ENCODE data around the gene CATSPERD. TPM values are rescaled to one million over a fixed set of nuclear protein-coding genes. Genes with fewer than 3 reads are reported as not detected.

CATSPERD gene
- total and polyA plus RNA-seq, 9 donors, result 0.67 to 4.5 TPM; not detected in 7

GRCh38 chr19:5818594-5818993, 98.2 kb downstream of the CATSPERD start:
- Histone ChIP-seq H3K27me3 (no peaks in the 10 kb centered on the region), H3K27ac (no peak overlapping the region), H3K4me3 (no peak overlapping the region), H3K36me3 (no peaks in the 10 kb centered on the region), H3K9me3 (no peaks in the 10 kb centered on the region), H3K4me1 (ENCODE audit: insufficient read depth) (peaks cover 1% of the 10 kb centered on the region)
- no peak for TF ChIP-seq EP300 (IDR thresholded peaks at IDR 0.05)
- TF ChIP-seq POLR2A (IDR thresholded peaks at IDR 0.05), result no peak
- TF ChIP-seq CTCF (IDR thresholded peaks at IDR 0.05), result no peak
- 61 to 78% (median 67%) methylated on average over 10 of the region's 10 CpGs for WGBS, 3 donors
- DNase-seq, result no peak
- intact Hi-C loops (cut with DNase I), result no loop called here

GRCh38 chr19:5820785-5821184, 100.3 kb downstream of the CATSPERD start:
- 20 to 28% (median 20%) methylated on average over 6 of the region's 6 CpGs for WGBS, 3 donors
- Histone ChIP-seq H3K36me3 (no peaks in the 10 kb centered on the region), H3K9me3 (no peaks in the 10 kb centered on the region), H3K4me3 (no peak overlapping the region), H3K27ac (no peak overlapping the region), H3K4me1 (ENCODE audit: insufficient read depth) (peaks cover 1% of the 10 kb centered on the region), H3K27me3 (no peaks in the 10 kb centered on the region)
- TF ChIP-seq CTCF (IDR thresholded peaks at IDR 0.05) (no peak), EP300 (IDR thresholded peaks at IDR 0.05) (no peak), POLR2A (IDR thresholded peaks at IDR 0.05) (no peak)
- intact Hi-C loops (cut with DNase I), result no loop called here
- no peak for DNase-seq

GRCh38 chr19:5821521-5822180, 101.2 kb downstream of the CATSPERD start:
- intact Hi-C loops (cut with DNase I), result no loop called here
- Histone ChIP-seq H3K9me3 (no peaks in the 10 kb centered on the region), H3K27me3 (no peaks in the 10 kb centered on the region), H3K36me3 (no peaks in the 10 kb centered on the region), H3K4me1 (ENCODE audit: insufficient read depth) (peaks cover 1% of the 10 kb centered on the region), H3K4me3 (no peak overlapping the region), H3K27ac (no peak overlapping the region)
- TF ChIP-seq CTCF (IDR thresholded peaks at IDR 0.05) (no peak), POLR2A (IDR thresholded peaks at IDR 0.05) (no peak), EP300 (IDR thresholded peaks at IDR 0.05) (no peak)
- 32 to 51% (median 33%) methylated on average over 8 of the region's 8 CpGs for WGBS, 3 donors
- no peak for DNase-seq

- WGBS, 3 donors, result 11 to 20% (median 12%) methylated on average over 30 of the region's 30 CpGs
- H3K4me1 ChIP-seq (ENCODE audit: insufficient read depth), result peaks cover 1% of the 10 kb centered on the region
- TF ChIP-seq CTCF (IDR thresholded peaks at IDR 0.05) (no peak), EP300 (IDR thresholded peaks at IDR 0.05) (no peak), POLR2A (IDR thresholded peaks at IDR 0.05) (no peak)
- H3K27ac ChIP-seq, result no peak overlapping the region
- no peaks in the 10 kb centered on the region for H3K9me3 ChIP-seq
- no peaks in the 10 kb centered on the region for H3K27me3 ChIP-seq
- H3K36me3 ChIP-seq, result no peaks in the 10 kb centered on the region
- intact Hi-C loops (cut with DNase I), result no loop called here
- no peak for DNase-seq
- H3K4me3 ChIP-seq, result no peak overlapping the region
Observed at GRCh38 chr19:5822181-5822844, 101.9 kb downstream of the CATSPERD start.

Measured in ovary (tissue), 9 donors.